Measurements from ENCODE around the gene MOB2. TPM values are rescaled to one million over a fixed set of nuclear protein-coding genes. Genes with fewer than 3 reads are reported as not detected.

MOB2 gene
- total RNA-seq, 2 donors from 2014 or later, result 39.3 to 46.5 TPM

DNA sequence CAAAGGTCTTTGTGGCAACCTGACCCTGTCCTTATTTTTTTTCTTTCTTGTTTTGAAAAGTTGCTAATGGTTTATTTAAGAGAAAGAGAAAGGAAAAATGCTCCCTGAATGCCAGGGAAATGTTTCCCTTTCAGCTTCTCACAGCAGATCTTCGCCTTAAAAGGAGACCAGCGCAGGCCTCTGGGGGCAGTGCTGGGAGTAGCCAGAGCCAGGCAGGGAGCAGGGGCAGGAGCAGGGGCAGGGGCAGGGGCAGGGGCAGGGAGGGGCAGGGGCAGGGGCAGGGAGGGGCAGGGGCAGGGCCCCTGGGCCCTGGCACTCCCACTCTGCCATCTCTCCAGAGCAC lies 5.1 kb downstream of the MOB2 start:
- intact Hi-C loops (cut with DNase I), result loop anchor here (2.0 kb wide), 1 partner anchor 21 kb away; no protein-coding TSS in a partner anchor
- no peak for DNase-seq (ENCODE audit: low spot score)
- Histone ChIP-seq H3K9me3 (no peaks in the 10 kb centered on the region), H3K27ac (peak overlapping the region; percentile 60 to 66), H3K4me3 (no peak overlapping the region), H3K4me1 (replicated peaks) (peaks cover 4% of the 10 kb centered on the region), H3K36me3 (no peaks in the 10 kb centered on the region), H3K27me3 (replicated peaks; ENCODE audit: insufficient read depth) (no peaks in the 10 kb centered on the region)
- 75% methylated on average over 2 of the region's 2 CpGs for WGBS
- TF ChIP-seq POLR2AphosphoS5 (IDR thresholded peaks at IDR 0.05) (no peak), POLR2A (IDR thresholded peaks at IDR 0.05) (no peak)
- TF ChIP-seq, protein P1, sequence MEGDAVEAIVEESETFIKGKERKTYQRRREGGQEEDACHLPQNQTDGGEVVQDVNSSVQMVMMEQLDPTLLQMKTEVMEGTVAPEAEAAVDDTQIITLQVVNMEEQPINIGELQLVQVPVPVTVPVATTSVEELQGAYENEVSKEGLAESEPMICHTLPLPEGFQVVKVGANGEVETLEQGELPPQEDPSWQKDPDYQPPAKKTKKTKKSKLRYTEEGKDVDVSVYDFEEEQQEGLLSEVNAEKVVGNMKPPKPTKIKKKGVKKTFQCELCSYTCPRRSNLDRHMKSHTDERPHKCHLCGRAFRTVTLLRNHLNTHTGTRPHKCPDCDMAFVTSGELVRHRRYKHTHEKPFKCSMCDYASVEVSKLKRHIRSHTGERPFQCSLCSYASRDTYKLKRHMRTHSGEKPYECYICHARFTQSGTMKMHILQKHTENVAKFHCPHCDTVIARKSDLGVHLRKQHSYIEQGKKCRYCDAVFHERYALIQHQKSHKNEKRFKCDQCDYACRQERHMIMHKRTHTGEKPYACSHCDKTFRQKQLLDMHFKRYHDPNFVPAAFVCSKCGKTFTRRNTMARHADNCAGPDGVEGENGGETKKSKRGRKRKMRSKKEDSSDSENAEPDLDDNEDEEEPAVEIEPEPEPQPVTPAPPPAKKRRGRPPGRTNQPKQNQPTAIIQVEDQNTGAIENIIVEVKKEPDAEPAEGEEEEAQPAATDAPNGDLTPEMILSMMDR (IDR thresholded peaks at IDR 0.05), result peak in 1 of 4 experiments; percentile 15

DNA sequence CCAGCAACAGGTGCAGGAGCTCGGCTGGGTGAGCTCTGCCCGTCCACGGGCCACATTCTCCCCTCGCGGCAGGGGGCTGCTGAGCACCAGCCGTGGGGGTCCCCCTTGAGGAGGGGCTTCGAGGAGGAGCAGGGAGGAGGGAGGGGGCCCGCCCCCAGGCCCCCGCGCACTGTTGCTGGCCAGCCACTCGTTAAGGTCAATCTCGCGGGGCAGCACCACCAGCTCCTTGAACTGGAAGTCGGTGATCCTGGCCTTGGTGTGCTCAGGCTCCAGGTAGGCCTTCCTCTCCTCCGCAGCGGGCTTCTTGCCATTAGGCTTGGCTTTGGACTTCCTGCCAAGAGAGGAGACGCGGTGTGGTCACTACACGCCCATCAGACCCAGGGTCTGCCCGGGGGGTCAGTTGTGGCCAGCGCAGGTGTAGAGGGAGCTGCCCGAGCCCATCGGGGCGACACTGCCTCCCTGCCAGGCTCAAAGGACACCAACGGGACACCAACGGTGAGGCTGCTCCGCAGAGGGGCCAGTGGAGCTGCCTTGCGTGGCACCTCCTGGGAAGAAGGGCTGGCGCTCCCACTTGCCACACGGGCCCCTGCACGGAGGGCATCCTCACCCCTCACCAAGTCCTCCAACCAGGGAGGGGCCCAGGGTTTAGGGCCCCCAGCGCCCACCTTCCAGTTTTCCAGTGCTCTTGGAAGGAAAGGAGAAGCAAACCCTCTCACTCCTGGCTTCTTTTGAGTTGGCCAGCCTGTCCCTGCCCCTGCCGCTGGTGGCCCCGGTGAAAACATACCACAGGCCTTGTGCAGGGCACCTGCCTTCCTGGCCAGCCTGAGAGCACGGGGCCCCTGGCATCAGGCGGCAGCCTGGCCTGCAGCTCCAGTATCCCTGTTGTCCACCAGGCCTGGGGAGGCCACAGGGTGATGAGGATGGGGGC lies 5.8 kb downstream of the MOB2 start:
- Histone ChIP-seq H3K36me3 (no peaks in the 10 kb centered on the region), H3K27ac (peak overlapping the region; percentile 31 to 66), H3K4me1 (replicated peaks) (no peaks in the 10 kb centered on the region), H3K27me3 (replicated peaks; ENCODE audit: insufficient read depth) (no peaks in the 10 kb centered on the region), H3K9me3 (no peaks in the 10 kb centered on the region), H3K4me3 (no peak overlapping the region)
- no peak for DNase-seq (ENCODE audit: low spot score)
- WGBS, result 86% methylated on average over 27 of the region's 36 CpGs
- TF ChIP-seq POLR2AphosphoS5 (IDR thresholded peaks at IDR 0.05) (peak; percentile 29), POLR2A (IDR thresholded peaks at IDR 0.05) (no peak)
- TF ChIP-seq, protein P1 (IDR thresholded peaks at IDR 0.05), result no peak
- intact Hi-C loops (cut with DNase I), result loop anchor here (2.0 kb wide), 1 partner anchor 20 kb away; no protein-coding TSS in a partner anchor

DNA sequence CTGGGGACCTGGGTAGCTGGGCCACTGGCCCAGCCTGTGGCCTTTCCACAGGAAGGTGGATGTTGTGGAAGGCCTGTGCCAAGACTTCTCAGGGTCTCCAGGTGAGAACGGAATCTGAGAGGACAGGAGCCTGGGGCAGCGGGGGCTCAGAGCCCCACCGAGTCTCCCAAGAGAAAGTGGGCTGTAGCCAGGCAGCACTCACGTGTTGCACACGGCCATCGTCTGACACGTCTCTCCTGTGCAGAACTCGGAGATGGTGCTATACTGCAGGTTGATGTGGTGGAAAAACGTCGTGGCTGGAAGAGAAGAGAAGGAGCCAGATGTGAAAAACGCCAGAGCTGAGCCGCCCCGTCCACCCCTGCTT lies 6.4 kb downstream of the MOB2 start:
- Histone ChIP-seq H3K36me3 (no peaks in the 10 kb centered on the region), H3K9me3 (no peaks in the 10 kb centered on the region), H3K4me1 (replicated peaks) (no peaks in the 10 kb centered on the region), H3K27me3 (replicated peaks; ENCODE audit: insufficient read depth) (no peaks in the 10 kb centered on the region), H3K27ac (peak overlapping the region in 1 of 2 donors; percentile 31), H3K4me3 (no peak overlapping the region)
- no peak for DNase-seq (ENCODE audit: low spot score)
- 80% methylated on average over 13 of the region's 13 CpGs for WGBS
- intact Hi-C loops (cut with DNase I), result loop anchor here (2.0 kb wide), 1 partner anchor 19 kb away; no protein-coding TSS in a partner anchor
- TF ChIP-seq POLR2A (IDR thresholded peaks at IDR 0.05) (no peak), POLR2AphosphoS5 (IDR thresholded peaks at IDR 0.05) (no peak)
- TF ChIP-seq, protein P1 (IDR thresholded peaks at IDR 0.05), result no peak

DNA sequence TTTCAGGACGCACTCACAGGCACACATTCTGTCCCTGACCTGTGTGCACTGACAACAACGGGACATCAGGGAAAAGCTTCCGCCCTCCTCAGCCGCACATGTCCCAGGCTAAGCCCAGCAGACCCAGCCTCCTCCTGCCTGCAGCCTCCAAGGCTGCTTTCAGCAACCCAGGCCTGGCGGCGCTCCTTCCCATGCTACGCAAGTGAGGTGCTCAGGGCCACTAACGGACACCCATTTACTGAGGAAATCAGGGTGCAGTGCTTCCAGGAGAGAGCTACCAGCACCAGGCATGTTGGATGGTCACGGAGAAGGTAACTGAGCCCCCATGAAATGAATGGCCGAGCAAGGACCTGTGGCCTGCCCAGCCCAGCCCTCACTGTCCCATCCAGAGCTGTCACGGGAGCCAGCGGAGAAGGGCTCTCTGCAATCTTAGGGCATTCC lies 6.9 kb downstream of the MOB2 start:
- Histone ChIP-seq H3K36me3 (no peaks in the 10 kb centered on the region), H3K9me3 (no peaks in the 10 kb centered on the region), H3K27ac (no peak overlapping the region), H3K27me3 (replicated peaks; ENCODE audit: insufficient read depth) (no peaks in the 10 kb centered on the region), H3K4me1 (replicated peaks) (no peaks in the 10 kb centered on the region), H3K4me3 (no peak overlapping the region)
- 91% methylated on average over 12 of the region's 12 CpGs for WGBS
- no peak for TF ChIP-seq POLR2AphosphoS5 (IDR thresholded peaks at IDR 0.05)
- no peak for TF ChIP-seq POLR2A (IDR thresholded peaks at IDR 0.05)
- TF ChIP-seq, protein P1 (IDR thresholded peaks at IDR 0.05), result no peak
- DNase-seq (ENCODE audit: low spot score), result no peak
- intact Hi-C loops (cut with DNase I), result loop anchor here (2.0 kb wide), 1 partner anchor 19 kb away; no protein-coding TSS in a partner anchor

Data from prostate gland (tissue), 2 donors.